H54 (cell line): ENCODE data around the gene MYOM3.
A peak's percentile ranks its signal among the peaks of the same experiment; 100 is the strongest.
"Not testable (repeated sequence)": the region's sequence is repeated elsewhere in the genome, so short reads cannot be mapped to it uniquely, and the experiment has no call there.

ENCODE experiments used
- DNase-seq: peaks from one replicate; pipeline ENCODE4 v3.0.0; 2011; ENCODE audit warnings: low spot score, mixed read lengths; ENCODE audit not compliant: insufficient read length
- FAIRE-seq: peaks from 3 replicates; lab custom pipeline; 2011; peaks lifted over from hg19 to GRCh38; lab: Jason Lieb, UNC
- POLR2A ChIP-seq: IDR thresholded peaks from 2 replicates; pipeline ENCODE4 v1.6.1; 2011; ENCODE audit warnings: low read depth, mild to moderate bottlenecking, low read length

MYOM3 gene

DNA sequence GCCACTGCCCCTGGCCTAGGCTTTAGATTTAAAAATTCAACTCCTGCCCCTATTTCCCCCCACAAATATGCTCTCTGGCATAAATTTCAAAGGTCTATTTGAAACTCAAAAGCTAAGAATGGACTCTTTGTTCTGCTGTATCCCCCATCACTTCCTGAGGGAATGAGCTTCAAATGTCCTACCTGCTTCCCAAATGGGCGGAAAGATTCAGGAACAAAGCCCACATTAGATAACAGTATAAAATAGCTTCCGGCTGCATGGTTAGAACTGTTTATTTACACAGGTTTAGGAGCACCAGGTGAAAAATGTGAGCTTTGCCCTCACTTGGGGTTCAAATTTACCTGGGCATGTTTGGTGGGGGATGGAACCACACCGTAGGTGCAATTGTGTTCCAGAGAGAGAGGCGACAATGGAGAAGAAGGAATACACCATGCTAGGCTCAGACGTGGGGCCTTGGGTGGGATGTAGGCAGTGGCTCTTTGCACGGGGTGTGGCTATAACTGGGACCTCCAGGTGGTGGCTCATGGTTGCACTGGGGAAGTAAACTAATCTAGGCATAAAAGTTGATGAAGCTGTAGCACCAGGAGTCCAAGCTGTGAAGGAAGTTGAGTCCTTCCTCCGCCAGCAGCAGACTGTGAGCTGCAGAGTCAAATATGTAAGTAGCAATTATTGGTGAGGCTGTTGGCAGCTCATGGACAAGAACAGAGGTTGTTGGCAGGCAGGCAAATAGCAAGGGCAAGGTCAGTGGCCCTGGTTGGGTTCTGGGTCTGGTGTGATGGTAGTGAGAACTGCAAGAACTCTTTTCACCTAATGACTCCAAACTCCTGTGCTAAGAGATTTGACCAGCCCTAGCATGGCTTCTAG is 90.3 kb downstream of the MYOM3 start:
- no peak for TF ChIP-seq POLR2A
- DNase-seq, result no peak
- FAIRE-seq, result no peak

DNA sequence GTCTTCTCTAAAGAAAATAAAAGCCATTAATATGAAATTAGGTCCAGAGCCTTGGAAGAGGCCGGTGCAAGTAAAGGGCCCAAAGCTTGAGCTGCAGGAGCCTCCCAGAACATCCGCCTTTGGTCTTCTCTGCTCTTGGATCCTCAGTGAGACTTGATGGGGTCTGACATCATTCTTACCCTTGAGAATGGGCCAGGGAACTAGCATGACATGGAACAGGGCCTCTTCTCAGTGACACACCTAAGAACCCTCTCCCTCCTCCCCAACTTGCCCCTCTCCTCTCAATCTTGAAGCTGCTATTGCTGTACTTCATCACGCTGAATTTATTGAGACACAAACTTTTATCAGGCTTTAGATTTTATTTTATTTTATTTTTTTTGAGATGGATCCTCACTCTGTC is 91.5 kb downstream of the MYOM3 start:
- no peak for TF ChIP-seq POLR2A
- no peak for DNase-seq
- no peak for FAIRE-seq

DNA sequence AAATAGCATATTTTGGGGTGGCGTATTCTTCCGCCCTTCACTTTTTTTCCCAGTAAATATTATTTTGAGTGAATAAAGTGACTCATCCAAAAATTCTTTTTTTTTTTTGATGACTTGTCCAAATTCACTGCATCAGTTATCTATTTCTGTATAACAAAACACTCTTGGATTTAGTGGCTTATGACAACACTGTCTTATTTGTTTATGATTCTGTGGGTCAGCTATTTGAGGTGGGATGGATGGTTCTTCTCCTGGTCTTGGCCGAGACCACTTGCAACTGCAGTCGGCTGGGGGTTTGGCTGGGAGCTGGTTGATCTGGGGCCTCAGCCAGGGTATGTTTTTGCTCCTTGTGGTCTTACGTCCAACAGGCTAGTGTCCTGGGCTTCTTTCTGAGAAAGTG is 91.9 kb downstream of the MYOM3 start:
- DNase-seq (no peak), FAIRE-seq (no peak)
- TF ChIP-seq POLR2A, result no peak

DNA sequence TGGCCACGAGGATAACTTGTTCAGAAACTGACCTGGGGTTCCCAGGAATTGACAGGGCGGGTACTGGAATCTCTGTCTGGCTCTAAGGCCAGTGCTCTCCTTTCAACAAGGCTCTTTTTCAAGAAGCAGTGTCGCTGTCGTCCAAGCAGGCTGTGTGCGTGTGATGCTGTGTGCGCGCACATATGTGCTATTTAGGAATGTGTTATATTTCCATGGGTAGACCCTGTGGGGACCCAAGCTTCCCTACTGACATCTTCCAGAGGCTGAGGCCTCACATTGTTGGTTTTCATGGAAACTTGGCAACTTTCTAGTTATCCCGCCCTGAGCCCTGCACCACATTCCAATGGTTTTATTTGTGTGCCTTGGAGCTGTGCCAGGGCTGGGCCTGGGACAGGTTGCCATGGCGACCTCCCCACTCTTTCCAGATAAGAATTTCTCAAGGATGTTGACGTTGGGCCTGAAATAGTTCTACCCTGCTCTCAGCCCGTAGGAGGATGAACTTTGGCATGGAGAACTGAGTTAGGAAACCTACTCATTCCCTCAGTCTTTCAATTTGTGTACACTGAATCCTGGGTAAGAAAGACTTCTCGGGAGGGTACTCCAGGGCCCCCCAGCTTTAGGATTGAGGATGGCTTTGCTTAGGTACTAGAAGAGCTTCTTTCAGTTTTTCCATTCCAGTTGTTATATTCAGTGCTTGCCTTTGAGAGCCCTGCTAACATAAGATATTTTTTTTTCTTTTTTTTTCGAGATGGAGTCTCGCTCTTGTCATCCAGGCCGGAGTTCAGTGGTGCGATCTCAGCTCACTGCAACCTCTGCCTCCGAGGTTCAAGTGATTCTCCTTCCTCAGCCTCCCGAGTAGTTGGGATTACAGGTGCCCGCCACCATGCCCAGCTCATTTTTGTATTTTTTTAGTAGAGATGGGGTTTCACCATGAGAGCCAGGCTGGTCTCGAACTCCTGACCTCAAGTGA is 93.0 kb downstream of the MYOM3 start:
- DNase-seq (peak; percentile 55), FAIRE-seq (peak; percentile 85)
- no peak for TF ChIP-seq POLR2A

DNA sequence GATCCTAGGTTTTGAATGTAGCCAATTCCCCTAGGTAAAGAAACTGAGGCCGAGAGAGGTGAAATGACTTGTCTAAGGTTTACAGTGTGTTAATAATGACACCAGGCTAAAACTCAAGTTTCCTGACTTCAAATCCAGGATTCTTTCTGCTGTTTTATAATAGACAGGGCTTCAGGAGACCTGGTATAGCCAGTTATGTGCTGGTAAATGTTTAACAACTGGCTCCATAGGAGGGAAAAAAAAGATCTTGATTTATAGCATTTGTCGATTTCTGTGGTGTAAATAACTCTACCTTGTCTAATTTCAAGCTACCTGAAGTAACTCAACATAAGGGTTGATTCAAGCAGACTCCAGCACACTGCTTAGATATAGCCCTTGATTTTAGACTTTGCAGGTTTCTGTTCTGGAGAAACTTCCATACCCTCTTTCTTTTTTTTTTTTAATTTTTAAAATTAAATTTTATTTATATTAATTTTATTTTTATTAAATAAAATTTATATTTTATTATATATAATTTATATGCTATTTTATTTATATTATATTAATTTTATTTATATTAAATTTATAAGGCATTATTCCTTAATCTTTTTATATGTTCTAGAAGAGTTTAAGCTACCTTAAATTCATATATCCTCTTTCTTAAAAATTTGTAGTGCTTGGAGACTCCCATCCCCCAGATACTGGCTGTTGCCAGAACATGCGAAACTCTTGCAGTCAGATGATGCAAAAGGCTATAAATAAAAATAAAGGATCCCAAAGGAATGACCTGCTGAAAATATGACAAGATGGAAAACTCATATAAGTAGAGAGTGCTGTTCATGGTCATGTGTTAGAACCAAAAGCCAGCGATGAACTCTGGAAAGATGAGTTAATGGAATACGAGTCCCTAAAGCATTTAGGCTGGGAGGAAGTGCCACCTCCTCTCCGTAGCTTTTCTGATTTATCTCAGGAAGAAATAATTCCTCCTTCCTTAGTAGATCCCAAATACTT is 96.4 kb downstream of the MYOM3 start:
- no peak for TF ChIP-seq POLR2A
- DNase-seq (no peak), FAIRE-seq (no peak)

DNA sequence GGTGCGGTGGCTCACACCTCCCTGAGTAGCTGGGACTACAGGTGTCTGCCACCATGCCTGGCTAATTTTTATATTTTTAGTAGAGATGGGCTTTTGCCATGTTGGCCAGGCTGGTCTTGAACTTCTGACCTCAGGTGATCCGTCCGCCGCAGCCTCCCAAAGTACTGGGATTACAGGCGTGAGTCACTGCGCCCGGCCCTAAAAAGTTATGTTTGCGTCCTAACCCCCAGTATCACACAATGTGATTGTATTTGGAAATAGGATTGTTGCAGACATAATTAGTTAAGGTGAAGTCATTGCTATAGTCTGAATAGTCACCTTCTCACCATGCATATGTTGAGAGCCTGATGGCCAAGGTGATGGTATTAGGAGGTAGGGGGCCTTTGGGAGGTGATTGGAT is 99.1 kb downstream of the MYOM3 start:
- not testable (repeated sequence) for FAIRE-seq

DNA sequence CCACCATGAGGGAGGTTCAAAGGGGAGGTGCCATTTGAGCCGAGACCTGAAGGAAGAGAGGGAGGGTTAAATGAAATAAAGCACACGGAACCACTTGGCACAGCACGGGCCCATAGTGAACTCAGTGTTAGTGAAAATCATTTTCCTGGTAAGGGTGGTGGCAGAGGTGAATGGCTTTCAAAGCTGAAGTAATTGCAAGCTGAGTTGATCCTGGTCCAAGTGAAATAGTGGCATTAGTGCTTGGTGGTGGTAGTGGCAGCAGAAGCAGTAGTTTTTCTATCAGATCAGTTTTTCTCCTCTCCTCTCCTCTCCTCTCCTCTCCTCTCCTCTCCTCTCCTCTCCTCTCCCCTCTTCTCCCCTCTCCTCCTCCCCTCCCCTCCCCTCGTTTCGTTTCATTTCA is 101.3 kb downstream of the MYOM3 start:
- no peak for FAIRE-seq

More for the DNA sequence above, 99.1 kb downstream of the MYOM3 start:
- DNase-seq, result not testable (repeated sequence)

DNA sequence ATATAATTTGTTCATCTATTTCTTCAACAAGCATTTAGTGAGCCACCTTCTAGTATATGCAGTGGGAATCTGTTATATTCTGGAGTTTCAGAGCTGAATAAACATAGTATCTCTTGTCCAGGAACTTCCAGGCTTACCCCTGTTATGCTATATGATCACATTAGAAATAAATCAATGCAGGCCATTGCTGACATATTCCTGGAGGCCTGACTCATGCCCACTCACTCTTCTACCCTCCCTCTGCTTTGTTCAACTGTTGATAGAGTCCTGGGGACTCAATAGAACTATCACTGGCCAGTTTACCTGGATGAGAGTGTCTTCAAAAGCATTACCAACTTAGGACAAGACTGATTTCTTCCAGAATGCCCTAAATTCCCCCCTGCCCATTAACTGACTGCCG is 102.5 kb downstream of the MYOM3 start:
- TF ChIP-seq POLR2A, result no peak
- FAIRE-seq (peak; percentile 86), DNase-seq (peak; percentile 54)

More for the DNA sequence above, 101.3 kb downstream of the MYOM3 start:
- DNase-seq, result no peak
- TF ChIP-seq POLR2A, result no peak

DNA sequence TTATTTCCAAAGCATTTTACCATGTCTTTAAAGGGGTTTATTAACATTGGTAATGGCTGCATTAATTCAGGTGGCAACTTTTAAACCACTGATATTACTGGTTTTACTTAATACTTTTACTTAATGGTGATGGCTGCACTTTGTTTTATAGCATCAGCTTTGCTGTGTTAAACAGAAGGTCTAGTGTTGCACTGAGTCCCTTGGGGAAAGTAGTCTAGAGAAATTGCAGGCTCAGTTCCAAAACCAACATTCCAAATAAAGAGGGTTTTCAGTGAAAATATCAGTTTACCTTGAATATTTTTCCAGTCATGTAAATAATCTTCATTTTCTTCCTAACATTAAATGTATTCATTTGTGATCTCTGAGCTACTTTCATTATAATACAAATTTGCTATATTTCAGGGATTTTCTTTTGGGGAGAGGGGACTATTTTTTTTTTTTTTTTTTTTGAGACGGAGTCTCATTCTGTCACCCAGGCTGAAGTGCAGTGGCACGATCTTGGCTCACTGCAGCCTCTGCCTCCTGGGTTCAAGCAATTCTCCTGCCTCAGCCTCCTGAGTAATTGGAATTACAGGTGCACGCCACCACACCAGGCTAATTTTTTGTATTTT is 103.3 kb downstream of the MYOM3 start:
- not testable (repeated sequence) for DNase-seq, FAIRE-seq

DNA sequence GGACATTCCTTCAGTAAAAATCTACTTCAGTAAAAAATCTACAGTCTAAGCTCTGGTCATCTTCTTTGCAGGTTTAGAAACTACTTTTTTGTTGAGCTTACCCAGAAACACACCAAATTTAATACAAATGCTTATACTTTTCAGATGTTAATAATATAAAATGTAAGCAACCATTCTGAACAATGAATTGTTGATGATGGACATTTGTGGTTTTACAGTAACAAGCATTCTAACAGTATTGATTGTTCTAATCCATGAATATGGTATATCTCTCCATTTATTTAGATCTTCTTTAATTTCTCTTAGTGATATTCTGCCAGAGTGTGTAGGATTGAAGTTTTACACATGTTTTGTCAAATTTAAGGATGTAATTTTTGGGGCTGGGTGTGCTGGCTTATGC is 104.9 kb downstream of the MYOM3 start:
- no peak for TF ChIP-seq POLR2A
- no peak for FAIRE-seq
- no peak for DNase-seq
